GM12801 (cell line): ENCODE results near the gene ARHGEF17.

Source experiments
- TF ChIP-seq, protein P1 (sequence below): IDR thresholded peaks from one replicate; pipeline ENCODE4 v1.5.1; 2011; ENCODE audit warnings: control low read depth; ENCODE audit not compliant: insufficient read length; ENCODE audit errors: extremely low read depth

Gene ARHGEF17

DNA sequence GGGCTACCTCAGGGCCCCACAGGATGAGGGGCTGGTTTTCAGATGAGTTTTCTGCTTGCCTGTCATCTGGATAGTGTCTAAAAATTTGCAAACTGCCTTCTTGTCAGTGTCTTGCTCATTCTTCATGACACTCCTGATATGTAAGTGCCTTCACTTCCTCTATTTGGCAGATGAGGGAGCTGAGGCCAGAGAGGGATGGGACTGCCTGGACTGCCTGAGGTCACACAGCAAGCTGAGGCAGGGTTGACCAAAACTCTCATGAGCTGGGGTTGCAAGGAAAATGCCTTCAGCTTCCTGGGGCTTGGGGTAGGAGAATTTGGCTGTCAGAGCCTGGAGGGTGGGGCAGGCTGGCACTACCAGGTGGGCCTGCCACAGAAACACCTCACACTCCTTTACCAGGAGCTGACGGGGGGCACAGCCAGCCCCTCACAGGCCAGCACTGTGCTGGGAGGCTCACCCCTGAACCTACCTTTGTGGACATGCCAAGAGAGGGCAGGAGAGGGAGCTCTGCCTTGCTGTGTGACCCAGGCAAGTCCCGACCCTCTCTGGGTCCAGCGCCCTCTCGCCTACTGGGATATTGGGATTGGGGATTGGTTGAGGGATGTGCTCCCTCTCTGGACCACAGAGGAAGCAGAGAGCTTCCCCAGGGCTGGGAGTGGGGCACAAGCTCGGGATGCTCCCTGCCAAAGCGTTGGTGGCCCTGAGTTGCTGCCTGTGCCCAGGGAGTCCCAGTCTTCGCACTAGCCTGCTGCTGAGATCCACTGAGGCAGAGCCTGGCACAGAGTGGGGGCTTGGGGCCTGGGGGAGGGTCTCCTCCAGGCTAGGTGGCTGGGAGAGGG lies 37.8 kb upstream of the ARHGEF17 start:
- TF ChIP-seq, protein P1, sequence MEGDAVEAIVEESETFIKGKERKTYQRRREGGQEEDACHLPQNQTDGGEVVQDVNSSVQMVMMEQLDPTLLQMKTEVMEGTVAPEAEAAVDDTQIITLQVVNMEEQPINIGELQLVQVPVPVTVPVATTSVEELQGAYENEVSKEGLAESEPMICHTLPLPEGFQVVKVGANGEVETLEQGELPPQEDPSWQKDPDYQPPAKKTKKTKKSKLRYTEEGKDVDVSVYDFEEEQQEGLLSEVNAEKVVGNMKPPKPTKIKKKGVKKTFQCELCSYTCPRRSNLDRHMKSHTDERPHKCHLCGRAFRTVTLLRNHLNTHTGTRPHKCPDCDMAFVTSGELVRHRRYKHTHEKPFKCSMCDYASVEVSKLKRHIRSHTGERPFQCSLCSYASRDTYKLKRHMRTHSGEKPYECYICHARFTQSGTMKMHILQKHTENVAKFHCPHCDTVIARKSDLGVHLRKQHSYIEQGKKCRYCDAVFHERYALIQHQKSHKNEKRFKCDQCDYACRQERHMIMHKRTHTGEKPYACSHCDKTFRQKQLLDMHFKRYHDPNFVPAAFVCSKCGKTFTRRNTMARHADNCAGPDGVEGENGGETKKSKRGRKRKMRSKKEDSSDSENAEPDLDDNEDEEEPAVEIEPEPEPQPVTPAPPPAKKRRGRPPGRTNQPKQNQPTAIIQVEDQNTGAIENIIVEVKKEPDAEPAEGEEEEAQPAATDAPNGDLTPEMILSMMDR: no peak

DNA sequence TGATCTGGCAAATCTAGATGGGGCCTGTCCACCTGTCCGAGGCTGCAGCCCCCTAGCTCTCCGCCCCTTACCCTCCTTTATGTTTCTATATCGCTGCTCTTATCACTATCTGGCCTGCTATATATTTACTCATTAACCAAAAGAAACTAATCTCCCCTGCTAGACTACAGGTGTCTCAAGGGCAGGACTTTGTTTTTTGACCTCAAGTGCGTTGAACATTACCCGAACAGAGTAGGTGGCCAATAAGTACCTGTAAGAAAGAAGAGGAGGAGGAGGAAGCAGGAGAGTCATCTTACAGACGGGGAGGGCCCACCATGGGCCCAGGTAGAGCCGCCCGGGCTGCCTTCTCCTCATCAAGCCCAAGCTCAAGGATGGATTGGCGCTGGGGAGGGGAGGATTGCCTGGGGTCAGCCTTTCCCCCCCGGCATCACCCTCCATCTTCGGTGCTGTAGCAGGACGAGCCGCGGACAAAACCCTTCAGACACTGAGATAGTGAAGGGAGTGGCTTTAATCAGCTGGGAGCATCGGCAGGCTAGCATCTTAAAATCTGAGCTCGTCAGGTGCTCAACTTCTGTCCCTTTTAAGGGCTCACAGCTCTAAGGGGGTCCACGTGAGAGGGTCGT lies 37.1 kb upstream of the ARHGEF17 start:
- TF ChIP-seq, protein P1: no peak

DNA sequence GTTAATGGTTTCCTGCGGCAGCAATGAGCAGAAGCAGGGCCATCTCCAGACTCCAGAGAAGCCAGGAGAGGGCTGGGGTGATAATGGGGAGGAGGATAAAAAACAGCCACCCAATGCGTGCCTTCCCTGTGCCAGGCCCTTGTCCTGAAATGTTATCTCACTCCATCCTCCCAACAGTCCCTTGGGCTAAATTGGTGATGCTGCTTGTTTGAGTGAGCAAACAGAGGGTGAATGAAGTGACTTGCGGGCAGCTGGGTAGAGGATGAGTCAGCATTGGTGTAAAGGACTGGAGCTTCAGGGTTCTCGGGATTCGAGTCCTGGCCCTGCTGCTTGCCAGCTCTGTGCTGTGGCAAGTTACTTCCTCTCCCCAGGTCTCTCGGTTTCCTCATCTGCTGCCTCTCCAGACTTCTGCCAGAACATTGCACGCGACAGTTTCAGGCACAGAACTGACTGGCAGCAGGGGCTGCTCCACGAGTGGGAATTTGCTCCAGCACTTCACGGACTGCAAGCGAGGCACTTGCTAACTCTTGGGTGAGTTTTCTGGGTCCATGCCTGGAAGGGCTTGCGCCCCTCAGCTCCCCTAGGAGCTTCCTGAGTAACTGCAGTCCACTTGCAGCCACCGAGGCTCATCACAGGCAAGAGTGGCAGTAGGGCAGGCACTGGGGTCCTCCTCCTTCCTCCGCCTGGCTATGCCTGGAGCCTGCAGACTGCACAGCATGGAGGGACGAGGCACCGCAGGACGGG lies 36.0 kb upstream of the ARHGEF17 start, which contains the start of gene P2RY6:
TSS of gene P2RY6 (plus strand) at position 403 of the 744 bp plus-strand sequence. CDS start 24,181 bp downstream, outside the sequence.
- TF ChIP-seq, protein P1: no peak

DNA sequence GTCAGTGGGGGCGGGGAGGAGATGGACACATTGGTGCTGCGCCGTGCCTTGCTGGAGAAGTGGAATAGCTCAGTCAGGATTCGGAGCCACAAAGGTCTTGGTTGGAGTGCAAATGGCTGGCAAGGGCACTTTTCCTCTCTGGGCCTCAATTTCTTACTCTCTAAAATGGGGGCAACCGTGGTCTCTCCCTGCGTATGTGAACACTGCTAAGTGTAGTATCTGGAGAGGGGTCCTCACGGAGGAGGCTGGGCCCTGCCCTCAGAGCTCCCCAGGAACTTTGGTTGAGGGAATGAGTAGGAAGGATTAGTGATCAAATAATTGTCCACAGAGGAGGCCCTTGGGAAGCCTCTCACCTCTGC lies 35.4 kb upstream of the ARHGEF17 start:
- TF ChIP-seq, protein P1: no peak

DNA sequence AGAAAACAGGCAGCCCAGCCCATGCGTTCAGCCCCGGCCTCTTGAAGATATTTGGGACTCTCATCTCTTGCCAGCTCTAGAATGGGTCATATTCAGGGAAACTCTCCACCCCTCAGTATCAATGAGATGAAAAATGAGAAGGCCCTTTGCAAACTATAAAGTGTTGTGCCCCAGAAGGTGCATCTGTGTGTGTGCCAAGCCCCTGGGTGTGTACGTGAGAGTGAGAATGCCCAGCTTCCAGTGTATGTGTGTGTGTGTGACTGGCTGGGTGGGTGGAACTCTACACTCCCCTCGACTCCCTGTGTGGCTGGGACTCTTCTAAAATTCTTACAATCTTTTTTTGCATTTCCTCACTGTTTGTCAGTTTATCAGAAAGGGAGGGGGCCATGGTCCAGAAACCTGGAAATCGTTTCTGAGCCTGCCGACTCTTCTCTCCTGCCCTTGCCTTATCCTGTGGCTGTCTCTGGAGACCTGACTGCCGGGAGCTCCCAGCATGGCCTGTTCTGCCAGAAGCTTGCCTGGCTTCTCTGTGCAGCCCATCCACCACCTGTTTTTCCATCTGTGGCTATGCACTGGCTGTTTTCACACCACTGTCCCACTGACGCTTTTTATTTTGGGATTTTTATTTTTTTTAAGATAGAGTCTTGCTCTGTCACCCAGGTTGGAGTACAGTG lies 34.7 kb upstream of the ARHGEF17 start:
- TF ChIP-seq, protein P1: no peak

DNA sequence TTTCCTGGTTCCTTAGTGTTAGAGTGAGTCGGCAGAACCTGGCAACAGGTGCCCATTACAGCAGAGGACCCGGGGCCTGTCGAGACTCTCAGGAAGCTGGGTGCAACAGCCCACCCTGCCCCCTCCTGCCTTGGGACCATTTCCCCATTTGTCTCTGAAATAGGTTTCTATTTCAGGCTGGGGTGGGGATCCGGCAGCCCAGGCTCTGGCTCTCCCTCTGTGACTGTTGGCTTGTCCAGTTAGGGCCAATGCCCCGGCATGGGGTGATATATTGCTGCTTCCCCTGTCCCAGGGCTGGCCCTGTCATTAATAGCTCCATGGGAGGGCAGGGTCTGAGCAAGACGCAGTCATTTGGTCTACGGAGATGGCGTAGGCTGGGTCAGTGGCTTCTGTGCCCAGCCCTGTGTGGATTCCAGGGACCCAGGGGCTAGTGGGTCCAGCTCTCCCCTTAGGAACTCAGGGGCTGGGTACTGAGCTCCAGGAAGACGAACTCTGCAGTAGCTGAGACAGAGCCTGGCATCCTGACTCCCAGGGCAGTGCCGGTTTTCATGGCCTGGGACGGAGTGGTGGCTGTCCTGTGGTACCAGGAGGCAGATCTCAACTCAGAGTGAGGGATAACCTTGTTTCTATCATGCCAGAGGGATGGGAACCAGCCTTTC lies 33.2 kb upstream of the ARHGEF17 start:
- TF ChIP-seq, protein P1: no peak
